NCI-H82 (cell line): ENCODE measurements around the gene C12orf42.
A peak's percentile ranks its signal among the peaks of the same experiment; 100 is the strongest.

Experiments used
- DNase-seq: peaks from one replicate; lab custom pipeline; 2025; lab: John Stamatoyannopoulos, UW

C12orf42 gene

GRCh38 chr12:103333676-103334075 lies 162.1 kb downstream of the C12orf42 start:
- DNase-seq: no peak

DNA sequence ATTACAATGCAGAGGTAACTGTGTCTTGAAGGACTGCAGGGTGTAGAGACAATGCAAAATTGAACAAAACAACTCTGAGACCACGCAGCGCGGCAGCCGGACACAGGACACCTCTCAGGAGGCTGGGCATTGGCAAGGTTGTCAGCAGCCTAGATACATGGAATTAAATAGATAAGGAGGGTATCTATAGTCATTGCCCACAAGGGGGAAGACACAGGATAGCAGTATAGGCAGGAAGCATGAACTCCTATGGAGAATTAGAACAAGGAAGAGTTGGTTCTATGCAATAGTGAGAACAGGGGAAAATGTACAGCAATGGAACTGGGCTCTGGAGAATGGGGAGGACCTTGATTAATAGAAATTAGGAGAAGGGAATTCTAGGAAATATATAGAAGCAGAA lies 164.1 kb downstream of the C12orf42 start:
- peak; percentile 34 for DNase-seq

- no peak for DNase-seq
Measured at GRCh38 chr12:103330672-103331071, 165.1 kb downstream of the C12orf42 start.

DNA sequence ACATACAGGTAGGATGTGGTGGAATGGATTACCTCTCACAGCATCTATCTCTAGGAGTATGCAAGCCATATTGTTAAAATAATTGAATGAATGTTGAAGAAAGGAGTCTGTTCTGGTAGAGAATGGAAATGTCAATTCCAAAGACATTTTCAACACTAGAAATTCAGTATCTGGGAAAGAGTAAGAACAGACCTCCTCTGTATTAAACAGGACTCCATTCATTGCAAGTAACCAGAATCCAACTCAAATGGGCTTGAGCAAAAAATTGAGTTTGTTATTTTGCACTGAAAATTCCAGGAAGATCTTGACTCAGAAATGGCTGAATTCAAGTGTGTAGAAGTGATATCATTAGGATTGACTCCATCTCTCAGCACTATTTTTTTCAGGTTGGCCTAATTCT lies 168.1 kb downstream of the C12orf42 start:
- no peak for DNase-seq

GRCh38 chr12:103326190-103326589 lies 169.6 kb downstream of the C12orf42 start:
- peak; percentile 68 for DNase-seq

DNA sequence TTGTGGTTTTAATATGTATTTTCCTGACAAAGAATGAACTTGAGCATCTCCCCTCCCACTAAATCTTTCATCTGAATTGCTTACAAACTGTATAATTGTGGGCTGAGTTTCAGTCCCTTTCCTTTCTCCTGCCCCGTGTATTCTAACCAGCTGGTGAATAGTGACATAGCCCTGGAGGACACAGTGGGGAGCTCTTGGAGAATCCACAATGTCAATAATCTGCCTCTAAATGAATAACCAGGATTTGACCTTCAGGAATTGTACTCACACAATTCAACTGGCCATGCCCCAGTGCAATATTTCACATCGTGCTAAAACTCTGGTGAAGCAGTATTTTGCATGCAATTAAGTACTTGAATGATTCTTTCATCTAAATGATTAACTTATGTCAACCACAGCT lies 177.2 kb downstream of the C12orf42 start:
- DNase-seq: no peak

GRCh38 chr12:103317220-103317619 lies 178.5 kb downstream of the C12orf42 start:
- DNase-seq: no peak

- DNase-seq: no peak
Measured at GRCh38 chr12:103314786-103315185, 181.0 kb downstream of the C12orf42 start.

DNA sequence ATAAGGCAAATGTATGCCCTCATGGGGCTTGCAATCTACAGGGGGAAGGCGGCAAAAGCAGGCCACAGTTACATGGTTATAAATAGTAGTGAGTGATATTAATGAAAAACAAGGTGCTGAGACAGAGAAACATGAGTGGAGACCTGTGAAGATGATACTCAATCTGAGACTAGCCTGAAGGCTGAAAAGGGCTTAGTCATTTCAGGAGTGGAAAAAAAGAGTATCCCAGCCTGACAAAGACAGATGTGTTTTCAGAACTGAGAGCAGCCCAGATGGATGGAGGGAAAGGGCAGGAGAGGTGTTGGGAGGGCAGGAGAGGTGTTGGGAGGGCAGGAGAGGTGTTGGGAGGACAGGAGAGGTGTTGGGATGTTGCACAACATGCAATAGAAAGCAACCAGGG lies 181.9 kb downstream of the C12orf42 start:
- DNase-seq: no peak

- no peak for DNase-seq
Measured at GRCh38 chr12:103312742-103313354, 182.9 kb downstream of the C12orf42 start.

- DNase-seq: no peak
Measured at GRCh38 chr12:103310546-103311270, 185.1 kb downstream of the C12orf42 start.

- no peak for DNase-seq
Measured at GRCh38 chr12:103308396-103308795, 187.4 kb downstream of the C12orf42 start.

DNA sequence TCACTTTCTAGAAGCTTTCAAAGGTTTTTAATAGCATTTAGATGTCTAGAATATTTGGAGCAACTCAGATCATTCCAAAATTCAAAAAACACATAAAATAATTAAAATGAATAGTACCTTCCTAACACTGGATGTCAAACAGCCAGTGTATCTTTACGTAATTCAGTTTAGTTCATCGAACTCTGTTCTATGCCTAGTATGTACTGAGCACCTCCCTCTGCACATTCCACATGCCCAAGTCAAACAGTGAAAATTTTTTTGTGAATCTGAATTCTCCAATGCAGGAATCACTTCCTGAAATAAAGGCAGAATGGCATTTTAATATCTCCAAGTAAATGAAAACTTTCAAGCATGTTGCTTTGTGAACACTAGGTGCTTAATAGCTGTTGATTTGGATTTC lies 192.3 kb downstream of the C12orf42 start:
- no peak for DNase-seq

- DNase-seq: no peak
Measured at GRCh38 chr12:103301642-103302591, 193.9 kb downstream of the C12orf42 start.

GRCh38 chr12:103288016-103288415 lies 207.8 kb downstream of the C12orf42 start:
- DNase-seq: no peak

GRCh38 chr12:103282124-103282523 lies 213.6 kb downstream of the C12orf42 start:
- DNase-seq: no peak

GRCh38 chr12:103279444-103279843 lies 216.3 kb downstream of the C12orf42 start:
- no peak for DNase-seq

GRCh38 chr12:103278329-103278728 lies 217.4 kb downstream of the C12orf42 start:
- no peak for DNase-seq

DNA sequence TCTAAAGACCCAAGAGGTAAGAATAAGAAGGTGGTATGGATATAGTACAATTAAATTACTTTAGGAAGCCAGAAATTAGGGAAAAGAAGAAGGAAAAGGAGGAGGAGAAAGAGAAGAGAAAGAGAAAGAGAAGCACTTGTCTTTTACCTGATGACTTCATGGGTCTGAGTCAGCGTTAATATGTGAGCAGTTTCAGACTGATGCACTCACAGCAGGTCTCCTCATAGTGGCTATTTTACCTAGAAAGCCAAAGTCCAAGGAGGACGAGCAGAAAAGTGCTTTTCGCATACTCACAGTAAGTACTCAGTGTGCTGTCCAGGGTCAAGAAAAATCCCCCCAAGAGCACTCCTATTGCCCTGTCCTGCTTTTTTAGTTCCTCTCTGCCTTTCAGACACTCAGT lies 222.1 kb downstream of the C12orf42 start:
- no peak for DNase-seq

GRCh38 chr12:103272949-103273348 lies 222.8 kb downstream of the C12orf42 start:
- no peak for DNase-seq

DNA sequence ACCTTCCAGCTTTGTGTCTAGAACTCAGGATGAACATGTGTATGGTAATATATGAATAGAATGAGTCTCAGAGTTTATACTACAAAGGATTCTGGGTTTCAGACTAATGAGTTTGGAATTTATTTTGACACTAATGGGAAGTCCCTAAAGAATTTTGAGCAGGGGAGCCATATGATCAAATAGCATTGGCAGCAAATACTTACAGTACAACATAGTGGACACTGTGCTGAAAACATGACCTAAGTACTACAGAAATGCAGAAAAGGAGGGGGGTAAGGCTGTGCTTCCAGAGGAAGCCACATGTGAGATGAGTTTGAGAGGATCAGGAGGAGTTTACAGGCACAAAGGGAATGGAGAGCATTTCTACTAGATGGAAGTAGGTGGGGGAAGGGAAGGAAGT lies 225.8 kb downstream of the C12orf42 start:
- no peak for DNase-seq

- no peak for DNase-seq
Measured at GRCh38 chr12:103268831-103269514, 226.8 kb downstream of the C12orf42 start.
